HG03060 (cell line): ENCODE measurements around the gene ADD1.

Source experiments
- ATAC-seq: cut with Tn5 transposase; IDR thresholded peaks from one replicate; pipeline ENCODE4 v1.9.1; 2021; ENCODE audit warnings: low read depth, moderate number of reproducible peaks; ENCODE audit not compliant: unreplicated experiment

ADD1 gene

DNA sequence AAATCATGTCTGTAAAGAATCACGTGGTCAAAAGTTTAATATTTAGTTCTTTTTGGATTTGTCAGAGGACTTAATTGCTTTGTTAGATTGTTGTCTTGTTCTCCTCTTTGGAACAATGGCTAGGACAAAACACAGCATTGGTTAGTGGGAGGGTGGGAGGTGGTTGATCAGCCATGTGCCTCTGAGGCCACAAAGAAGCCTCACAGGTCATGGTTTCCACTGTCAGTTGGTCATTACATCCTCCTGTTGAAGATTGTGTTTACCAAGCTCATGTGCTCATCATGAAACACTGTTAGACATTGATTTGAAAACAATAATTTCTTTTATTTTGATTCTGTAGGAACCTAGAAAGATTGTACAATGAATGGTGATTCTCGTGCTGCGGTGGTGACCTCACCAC, 31.9 kb downstream of the ADD1 start:
- no peak for ATAC-seq

GRCh38 chr4:2878346-2878745, 34.7 kb downstream of the ADD1 start:
- ATAC-seq: no peak

DNA sequence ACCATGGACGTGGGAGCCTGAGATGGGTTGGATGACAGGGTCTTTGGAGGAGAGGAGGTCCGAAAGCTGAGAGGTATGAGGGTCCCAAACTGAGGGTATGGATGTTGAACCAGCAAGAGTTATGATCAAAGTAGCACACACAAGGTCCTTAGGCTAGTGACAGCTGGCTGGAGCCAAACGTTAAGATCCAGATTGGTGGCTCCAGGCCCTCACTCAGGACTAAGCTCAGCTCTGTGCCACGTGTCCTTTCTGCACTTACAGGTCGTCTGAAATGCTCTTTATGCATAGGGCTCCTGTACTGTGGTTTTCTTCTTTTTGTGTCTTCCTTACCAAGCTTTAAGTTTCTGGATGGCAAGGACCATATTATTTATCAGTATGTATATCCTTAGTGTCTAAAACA, 35.4 kb downstream of the ADD1 start:
- no peak for ATAC-seq

DNA sequence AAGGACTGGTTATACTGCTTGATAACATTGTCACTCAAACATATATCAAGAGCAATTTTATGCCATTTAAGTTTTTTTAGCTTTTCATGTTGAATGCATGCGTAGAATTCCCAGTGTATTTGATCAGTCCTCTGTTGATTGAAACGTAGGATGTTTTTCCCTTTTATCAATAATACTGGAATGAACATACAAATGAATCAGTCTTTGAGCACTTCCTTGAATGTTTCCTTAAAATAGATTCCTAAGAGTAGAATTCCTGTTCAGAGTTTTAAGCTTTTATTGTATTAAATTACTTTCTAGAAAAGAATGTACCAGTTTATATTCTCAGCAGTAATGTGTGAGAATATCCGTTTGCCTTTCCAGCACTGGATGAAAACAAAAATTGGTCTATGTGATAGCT, 37.8 kb downstream of the ADD1 start:
- ATAC-seq: no peak

GRCh38 chr4:2882341-2882740, 38.7 kb downstream of the ADD1 start:
- ATAC-seq: no peak

GRCh38 chr4:2886161-2886560, 42.5 kb downstream of the ADD1 start:
- no peak for ATAC-seq

- no peak for ATAC-seq
Observed at GRCh38 chr4:2886622-2887021, 43.0 kb downstream of the ADD1 start.

DNA sequence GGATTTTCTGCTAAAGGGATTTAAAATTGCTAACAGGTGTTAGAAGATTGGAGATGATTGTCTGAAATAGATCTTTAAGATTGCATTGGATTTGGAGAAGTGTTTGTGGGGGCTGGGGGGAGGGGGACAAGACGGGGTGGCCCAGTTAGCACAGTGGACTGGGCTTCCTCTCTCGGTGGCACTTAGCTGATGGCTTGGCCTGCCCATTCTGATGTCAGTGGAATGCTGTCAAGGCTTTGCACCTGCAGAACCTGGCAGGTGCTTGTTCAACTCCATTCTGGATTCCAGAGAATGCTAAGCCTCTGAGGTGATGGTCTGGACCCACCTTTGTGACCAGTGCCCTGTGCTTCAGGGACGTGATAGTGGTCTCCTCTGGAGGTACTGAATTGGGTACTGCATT, 43.7 kb downstream of the ADD1 start:
- no peak for ATAC-seq

DNA sequence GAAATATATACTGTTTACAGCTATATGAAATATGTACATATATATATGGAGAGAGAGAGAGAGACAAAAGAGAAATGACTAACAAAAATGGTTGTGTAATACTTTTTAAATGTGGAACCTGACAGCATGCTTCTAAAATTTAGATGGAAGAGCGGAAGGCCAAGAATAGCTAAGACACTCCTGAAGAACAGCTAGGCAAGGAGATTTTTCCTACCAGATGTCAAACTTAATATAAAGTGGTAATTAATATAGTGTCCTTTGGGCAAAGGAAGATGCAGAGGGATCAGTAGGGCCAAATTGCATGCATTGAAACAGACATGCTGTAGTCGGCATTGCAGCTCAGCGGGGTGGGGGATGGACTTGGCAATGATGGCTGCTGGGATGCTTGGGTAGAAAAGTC, 45.2 kb downstream of the ADD1 start:
- no peak for ATAC-seq

DNA sequence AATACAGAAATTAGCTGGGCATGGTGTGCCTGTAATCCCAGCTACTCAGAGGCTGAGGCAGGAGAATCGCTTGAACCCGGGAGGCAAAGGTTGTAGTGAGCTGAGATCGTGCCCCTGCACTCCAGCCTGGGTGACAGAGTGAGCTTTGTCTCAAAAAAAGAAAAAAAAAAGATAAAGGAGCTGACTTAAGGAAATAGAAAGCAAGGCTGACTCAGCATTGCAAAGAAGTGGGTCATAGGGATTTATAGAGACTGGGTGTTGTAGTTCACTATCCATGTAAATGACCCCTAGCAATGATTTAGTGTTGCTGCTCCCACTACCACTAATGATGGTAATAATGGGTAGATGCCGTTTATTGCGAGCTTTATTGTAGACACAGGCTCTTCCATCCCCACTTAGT, 47.6 kb downstream of the ADD1 start:
- ATAC-seq: no peak

- ATAC-seq: no peak
Observed at GRCh38 chr4:2893772-2894171, 50.1 kb downstream of the ADD1 start.

GRCh38 chr4:2898001-2898400, 54.4 kb downstream of the ADD1 start:
- no peak for ATAC-seq

- ATAC-seq: no peak
Observed at GRCh38 chr4:2900741-2901140, 57.1 kb downstream of the ADD1 start.

DNA sequence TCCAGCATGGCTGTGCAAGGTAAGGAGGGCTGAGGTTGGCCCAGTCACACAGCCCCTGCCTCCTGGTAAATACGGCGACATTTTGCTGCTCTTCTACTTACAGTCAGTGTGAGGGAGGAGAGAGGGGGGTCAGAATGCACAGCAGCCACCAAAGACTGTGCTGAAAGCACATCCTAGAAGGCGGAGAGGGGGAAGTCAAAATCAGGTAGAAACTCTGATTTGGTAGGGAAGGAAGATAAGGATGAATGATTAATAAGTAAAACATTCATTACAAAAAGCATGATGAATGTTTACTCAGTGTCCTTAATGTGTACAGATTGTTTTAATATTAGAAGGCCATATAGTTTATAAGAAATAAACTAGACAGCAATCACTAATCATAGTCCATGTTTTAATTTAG, 57.5 kb downstream of the ADD1 start:
- no peak for ATAC-seq

- no peak for ATAC-seq
Observed at GRCh38 chr4:2902126-2902525, 58.5 kb downstream of the ADD1 start.

GRCh38 chr4:2905544-2905943, 61.9 kb downstream of the ADD1 start:
- ATAC-seq: no peak

DNA sequence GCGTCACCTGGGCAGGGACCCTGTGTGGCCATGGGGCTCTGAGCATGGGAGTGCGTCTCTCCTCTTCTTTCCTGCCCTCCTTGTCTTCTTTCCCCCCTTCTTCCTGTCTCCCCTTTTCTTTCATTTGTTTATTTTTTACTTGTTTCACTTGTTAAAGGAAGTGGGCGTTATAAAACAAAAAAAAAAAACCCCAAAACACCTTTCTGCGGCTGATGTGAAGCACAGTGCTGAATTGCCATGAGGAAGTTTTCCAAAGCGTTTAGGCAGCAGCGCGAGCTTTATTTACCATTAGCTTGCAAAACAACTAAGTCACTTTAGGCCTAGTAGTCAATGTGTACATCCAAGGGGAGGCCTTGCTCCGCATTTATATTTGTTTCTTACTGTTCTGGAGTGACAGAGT, 62.6 kb downstream of the ADD1 start:
- ATAC-seq: no peak

DNA sequence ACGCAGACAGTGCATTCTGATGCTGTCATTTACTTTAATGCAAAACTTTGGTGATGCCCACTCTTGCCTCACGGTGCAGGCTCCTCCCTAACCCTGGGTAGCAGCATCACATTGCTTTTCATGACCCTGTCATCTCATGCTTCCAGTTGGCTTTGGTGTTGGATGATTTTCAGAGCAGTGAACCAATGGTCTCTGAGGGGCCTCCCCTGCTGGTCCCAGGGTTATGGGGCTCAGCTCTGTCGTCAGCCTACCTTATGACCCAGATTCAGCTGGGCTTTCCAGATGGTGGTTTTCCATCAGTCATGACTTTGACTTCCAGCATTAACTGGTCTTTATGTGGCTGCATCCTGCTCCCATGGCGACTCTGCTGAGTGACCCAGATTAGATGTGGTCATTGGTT, 63.6 kb downstream of the ADD1 start:
- no peak for ATAC-seq

DNA sequence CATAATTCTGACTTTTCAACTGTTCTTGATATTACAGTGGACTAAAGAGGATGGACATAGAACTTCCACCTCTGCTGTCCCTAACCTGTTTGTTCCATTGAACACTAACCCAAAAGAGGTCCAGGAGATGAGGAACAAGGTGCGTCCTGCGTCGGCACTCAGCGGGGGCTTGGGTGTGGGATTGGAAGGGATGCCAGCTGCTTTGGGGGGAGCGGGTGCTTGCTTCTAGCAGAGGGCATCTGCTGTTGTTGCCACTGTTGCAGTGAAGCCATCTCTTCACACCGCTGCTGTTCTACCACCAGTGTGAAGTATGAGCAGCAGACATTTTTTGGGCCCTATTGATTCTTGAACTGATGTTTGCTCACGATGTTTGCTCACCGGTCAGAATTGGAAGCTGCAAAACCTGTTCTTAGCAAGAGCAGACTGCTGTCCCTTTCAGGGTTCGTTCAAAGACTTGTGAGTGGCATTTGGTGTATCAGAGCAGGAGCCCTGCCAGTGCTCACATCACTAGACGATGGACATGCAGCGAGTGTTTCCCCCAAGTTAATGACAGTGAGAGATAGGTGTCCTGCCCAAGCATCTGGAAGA, 64.2 kb downstream of the ADD1 start:
- no peak for ATAC-seq

GRCh38 chr4:2908686-2909085, 65.0 kb downstream of the ADD1 start:
- ATAC-seq: no peak

- ATAC-seq: no peak
Observed at GRCh38 chr4:2909583-2909982, 65.9 kb downstream of the ADD1 start.

DNA sequence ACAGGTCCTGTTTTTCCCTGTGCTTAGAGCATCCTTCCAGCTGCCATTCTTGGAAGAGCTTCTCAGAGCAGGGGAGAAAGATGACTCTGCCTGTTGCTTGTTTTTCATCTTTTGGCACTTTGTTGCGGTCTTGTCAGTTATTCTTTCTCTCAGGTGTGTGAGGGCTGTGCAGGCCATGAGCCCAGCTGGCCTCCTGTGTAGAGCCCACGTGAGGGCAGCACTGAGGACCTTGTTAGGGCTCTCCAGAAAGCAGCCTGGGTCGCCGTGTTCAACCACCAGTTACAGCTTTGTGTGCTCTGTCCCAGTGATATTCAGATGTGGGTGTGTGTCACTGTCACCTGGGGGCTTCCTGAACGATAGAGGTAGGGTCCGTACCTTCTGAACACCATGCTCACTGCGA, 66.8 kb downstream of the ADD1 start:
- no peak for ATAC-seq

DNA sequence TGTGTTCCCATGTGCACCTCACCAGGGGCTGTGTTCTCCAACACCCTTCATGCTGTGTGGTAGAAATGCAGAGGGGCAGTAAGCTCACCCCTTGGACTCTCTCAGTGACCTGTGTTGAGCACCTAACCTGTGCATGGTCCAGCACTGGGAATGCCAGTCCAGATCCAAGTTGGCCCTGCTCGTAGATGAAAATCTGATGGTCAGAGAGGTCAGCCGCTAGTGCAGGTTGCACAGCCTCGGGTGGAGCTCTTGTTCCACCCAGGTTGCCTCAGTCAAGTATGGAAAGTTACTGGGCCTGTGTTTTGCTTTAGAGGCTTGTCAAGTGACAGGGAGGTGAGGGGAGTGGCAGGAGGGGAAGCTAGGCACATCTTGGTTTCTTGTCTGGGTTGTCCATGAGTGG, 68.2 kb downstream of the ADD1 start:
- no peak for ATAC-seq
